ENCODE measurements around the gene MYADML2. TPM values are rescaled to one million over a fixed set of nuclear protein-coding genes. Genes with fewer than 3 reads are reported as not detected.

Gene MYADML2
- total RNA-seq, 1 experiment from 2014 or later: 0.22 TPM

DNA sequence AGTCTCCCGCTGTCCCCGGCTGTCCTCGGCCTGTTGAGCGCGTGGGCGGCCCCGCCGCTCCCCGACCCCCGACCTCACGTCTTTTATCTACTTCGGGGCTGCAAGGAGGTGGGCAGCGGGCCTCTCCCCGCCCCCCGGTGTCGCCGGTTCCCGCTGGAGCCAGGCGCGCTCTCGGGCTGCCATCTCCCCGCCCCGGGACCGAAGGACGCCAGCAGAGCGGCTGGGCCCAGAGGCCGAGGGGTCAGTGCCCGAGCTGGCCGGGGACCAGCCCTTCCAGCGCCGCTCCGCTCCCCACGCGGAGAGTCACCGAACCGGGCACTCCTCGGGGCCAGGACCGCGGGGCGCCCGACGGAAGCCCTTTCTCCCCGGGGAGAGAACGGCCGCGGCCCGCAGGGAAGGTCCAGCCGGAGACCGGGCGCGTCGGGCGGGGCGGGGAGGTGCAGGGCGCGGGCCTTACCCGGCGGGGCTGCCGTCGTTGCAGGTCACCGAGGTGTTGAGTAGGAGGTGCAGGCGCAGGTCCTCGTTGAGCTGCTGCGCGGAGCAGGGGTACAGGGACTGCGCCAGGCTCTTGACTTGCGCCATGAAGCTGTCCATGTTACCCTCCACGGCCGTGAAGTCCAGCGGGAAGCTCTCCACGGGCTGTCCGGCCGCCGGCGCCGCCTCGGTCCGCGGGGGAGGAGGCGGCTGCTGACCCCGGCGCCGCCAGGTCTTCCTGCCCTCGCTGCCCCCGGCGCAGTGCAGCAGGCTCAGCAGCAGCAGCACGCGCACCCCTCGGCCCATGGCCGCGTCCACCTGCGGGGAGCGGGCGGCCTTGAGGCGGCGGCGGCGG, 13.3 kb upstream of the MYADML2 start:
- no peak overlapping the region for H3K14ac ChIP-seq (ENCODE audit: insufficient read depth, low read length)
- H3T11ph ChIP-seq (ENCODE audit: low read length): no peak overlapping the region
- H3K4me1 ChIP-seq (ENCODE audit: insufficient read depth, low read length): no peaks in the 10 kb centered on the region
- peaks cover 3% of the 10 kb centered on the region for H3K23me2 ChIP-seq (ENCODE audit: insufficient read length, low read depth, low read length, poor library complexity, severe bottlenecking)
- H4K20me1 ChIP-seq (ENCODE audit: control insufficient read depth, insufficient read depth, insufficient read length): no peaks in the 10 kb centered on the region
- Mint-ChIP-seq H3K4me3 (peak overlapping the region; percentile 36 to 66; a peak in 2 of 5 replicates), H3K27ac (no peak overlapping the region), H3K27me3 (ENCODE audit: low read depth) (peaks cover 75% of the 10 kb centered on the region), H3K36me3 (ENCODE audit: insufficient read depth in 1 of 3, low read depth in 3 of 3) (no peaks in the 10 kb centered on the region; a peak in 1 of 7 replicates), H3K9me3 (peaks cover 0 to 4% of the 10 kb centered on the region in 2 experiments; a peak in 1 of 5 replicates), H3K4me1 (peaks cover 9 to 14% of the 10 kb centered on the region in 2 experiments)
- WGBS (ENCODE audit: extremely low coverage, insufficient read length, low lambda C conversion rate): no CpG with 5 or more reads among the region's 98 CpGs
- H2AFZ ChIP-seq (ENCODE audit: low read length): no peak overlapping the region
- H3K79me2 ChIP-seq (ENCODE audit: insufficient read depth, low read length): no peaks in the 10 kb centered on the region
- no peak overlapping the region for H3K27ac ChIP-seq (ENCODE audit: insufficient read length, low read depth, low read length)
- H3K4ac ChIP-seq (ENCODE audit: low read depth, low read length): no peak overlapping the region
- H2BK120ac ChIP-seq (ENCODE audit: low read depth, low read length, poor library complexity, severe bottlenecking): no peak overlapping the region
- no peak overlapping the region for H4K8ac ChIP-seq (replicated peaks; ENCODE audit: insufficient read length, low read depth, low read length)
- H4K91ac ChIP-seq (ENCODE audit: insufficient read length, low read depth, low read length): no peak overlapping the region
- no peak overlapping the region for H2BK5ac ChIP-seq (ENCODE audit: insufficient read length, low read length)
- no peak overlapping the region for H2BK12ac ChIP-seq (ENCODE audit: insufficient read length, low read depth, low read length)
- TF ChIP-seq, protein P1, sequence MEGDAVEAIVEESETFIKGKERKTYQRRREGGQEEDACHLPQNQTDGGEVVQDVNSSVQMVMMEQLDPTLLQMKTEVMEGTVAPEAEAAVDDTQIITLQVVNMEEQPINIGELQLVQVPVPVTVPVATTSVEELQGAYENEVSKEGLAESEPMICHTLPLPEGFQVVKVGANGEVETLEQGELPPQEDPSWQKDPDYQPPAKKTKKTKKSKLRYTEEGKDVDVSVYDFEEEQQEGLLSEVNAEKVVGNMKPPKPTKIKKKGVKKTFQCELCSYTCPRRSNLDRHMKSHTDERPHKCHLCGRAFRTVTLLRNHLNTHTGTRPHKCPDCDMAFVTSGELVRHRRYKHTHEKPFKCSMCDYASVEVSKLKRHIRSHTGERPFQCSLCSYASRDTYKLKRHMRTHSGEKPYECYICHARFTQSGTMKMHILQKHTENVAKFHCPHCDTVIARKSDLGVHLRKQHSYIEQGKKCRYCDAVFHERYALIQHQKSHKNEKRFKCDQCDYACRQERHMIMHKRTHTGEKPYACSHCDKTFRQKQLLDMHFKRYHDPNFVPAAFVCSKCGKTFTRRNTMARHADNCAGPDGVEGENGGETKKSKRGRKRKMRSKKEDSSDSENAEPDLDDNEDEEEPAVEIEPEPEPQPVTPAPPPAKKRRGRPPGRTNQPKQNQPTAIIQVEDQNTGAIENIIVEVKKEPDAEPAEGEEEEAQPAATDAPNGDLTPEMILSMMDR (conservative IDR thresholded peaks at IDR 0.05): no peak
- H2BK20ac ChIP-seq (ENCODE audit: low read depth, low read length, poor library complexity, severe bottlenecking): no peak overlapping the region
- peak overlapping the region; percentile 4 for H3K4me2 ChIP-seq (ENCODE audit: insufficient read depth, insufficient read length, low read length)
- H3K56ac ChIP-seq (ENCODE audit: insufficient read length, low read depth, low read length): no peak overlapping the region
- H3K27me3 ChIP-seq (ENCODE audit: insufficient read depth, low read length): peaks cover 43% of the 10 kb centered on the region; the same call in 1 of the 2 replicates
- DNase-seq: peak; percentile 69
- no peak overlapping the region for H4K5ac ChIP-seq (ENCODE audit: insufficient read length, low read depth, low read length)
- no peak overlapping the region for H3K23ac ChIP-seq (ENCODE audit: insufficient read length, low read depth, low read length)
- no peaks in the 10 kb centered on the region for H3K9me3 ChIP-seq (ENCODE audit: control insufficient read depth, low read depth, low read length)
- no peak overlapping the region for H3K18ac ChIP-seq (ENCODE audit: insufficient read length, low read depth, low read length)
- no peak overlapping the region for H2BK15ac ChIP-seq (ENCODE audit: low read depth, low read length)
- no peaks in the 10 kb centered on the region for H3K79me1 ChIP-seq (ENCODE audit: insufficient read depth, low read depth, low read length, poor library complexity, severe bottlenecking)
- H3K9ac ChIP-seq (ENCODE audit: extremely low read depth, insufficient read length, low read length): no peak overlapping the region
- no peak overlapping the region for H2AK5ac ChIP-seq (ENCODE audit: insufficient read length, low read length)

Measured in H9 (cell line).